Measurements from ENCODE around the gene GIT1. TPM values are rescaled to one million over a fixed set of nuclear protein-coding genes. Genes with fewer than 3 reads are reported as not detected.

The GIT1 gene
- total RNA-seq, 4 donors from 2014 or later, result 31.9 to 66.7 (median 52.6) TPM

- TF ChIP-seq CTCF (IDR thresholded peaks at IDR 0.05) (peak in 1 of 6 experiments; percentile 7), POLR2A (IDR thresholded peaks at IDR 0.05) (no peak)
- DNase-seq, result peak in 2 of 3 donors; percentile 61 to 82
- H3K27me3 ChIP-seq, result no peaks in the 10 kb centered on the region
- H3K27ac ChIP-seq, result peak overlapping the region in 3 of 4 donors; percentile 32 to 59 (median 40)
- H3K4me3 ChIP-seq, result peak overlapping the region; percentile 32 to 53 (median 43)
- peaks cover 5 to 55% (median 45%) of the 10 kb centered on the region in 4 donors for H3K4me1 ChIP-seq
- no peaks in the 10 kb centered on the region for H3K36me3 ChIP-seq
- peaks cover 0 to 4% (median 0%) of the 10 kb centered on the region in 4 donors for H3K9me3 ChIP-seq
These were observed 25.6 kb upstream of the GIT1 start for GRCh38 chr17:29615048-29615385.

- Histone ChIP-seq H3K4me1 (peaks cover 5 to 55% (median 45%) of the 10 kb centered on the region in 4 donors), H3K27ac (no peak overlapping the region), H3K4me3 (no peak overlapping the region), H3K27me3 (no peaks in the 10 kb centered on the region), H3K9me3 (peaks cover 0 to 4% (median 0%) of the 10 kb centered on the region in 4 donors), H3K36me3 (no peaks in the 10 kb centered on the region)
- DNase-seq, result no peak
- no peak for TF ChIP-seq POLR2A (IDR thresholded peaks at IDR 0.05)
- no peak for TF ChIP-seq CTCF (IDR thresholded peaks at IDR 0.05)
These were observed 25.1 kb upstream of the GIT1 start for GRCh38 chr17:29614349-29615047.

GRCh38 chr17:29613856-29614255 is 24.4 kb upstream of the GIT1 start:
- Histone ChIP-seq H3K4me1 (peaks cover 5 to 55% (median 45%) of the 10 kb centered on the region in 4 donors), H3K9me3 (peaks cover 0 to 4% (median 0%) of the 10 kb centered on the region in 4 donors), H3K4me3 (peak overlapping the region; percentile 30 to 46 (median 36)), H3K36me3 (no peaks in the 10 kb centered on the region), H3K27ac (peak overlapping the region in 1 of 4 donors; percentile 50), H3K27me3 (no peaks in the 10 kb centered on the region)
- DNase-seq, result no peak
- TF ChIP-seq CTCF (IDR thresholded peaks at IDR 0.05) (no peak), POLR2A (IDR thresholded peaks at IDR 0.05) (no peak)

- peaks cover 5 to 52% (median 45%) of the 10 kb centered on the region in 4 donors for H3K4me1 ChIP-seq
- H3K27ac ChIP-seq, result peak overlapping the region in 1 of 4 donors; percentile 50
These were observed 23.9 kb upstream of the GIT1 start for GRCh38 chr17:29613352-29613837.

More at GRCh38 chr17:29613352-29613837, 23.9 kb upstream of the GIT1 start:
- TF ChIP-seq CTCF (IDR thresholded peaks at IDR 0.05) (peak; percentile 84 to 93 (median 90)), POLR2A (IDR thresholded peaks at IDR 0.05) (no peak)
- H3K36me3 ChIP-seq, result no peaks in the 10 kb centered on the region
- DNase-seq, result peak; percentile 88 to 98 (median 97)
- no peaks in the 10 kb centered on the region for H3K27me3 ChIP-seq
- peaks cover 0 to 4% (median 0%) of the 10 kb centered on the region in 4 donors for H3K9me3 ChIP-seq
- peak overlapping the region; percentile 30 to 46 (median 36) for H3K4me3 ChIP-seq
